Measurements from ENCODE around the gene PEAK3. TPM values are rescaled to one million over a fixed set of nuclear protein-coding genes. Genes with fewer than 3 reads are reported as not detected.

Gene PEAK3
- not detected in 2 replicates for total RNA-seq
- polyA plus RNA-seq, result not detected in 2 replicates
- 0.06 and 0.08 TPM in 2 replicates for polyA plus RNA-seq (2012)
- not detected in 2 replicates for polyA minus RNA-seq (ENCODE audit: low replicate concordance)

GRCh38 chr19:2282062-2282861 lies at the start of gene PEAK3:
Gene PEAK3 (minus strand): TSS chr19:2282175. CDS start chr19:2280931, 1,244 bp downstream.
- Histone ChIP-seq H3K36me3 (ENCODE audit: control insufficient read depth, insufficient read depth, low read length) (no peaks in the 10 kb centered on the region), H3K4me2 (ENCODE audit: extremely low read depth, insufficient read depth, low read length) (peak within 1 kb of the TSS; percentile 44), H4K20me1 (ENCODE audit: control insufficient read depth, extremely low read depth, insufficient read depth, low read length) (no peaks in the 10 kb centered on the region), H3K4me1 (ENCODE audit: control insufficient read depth, extremely low read depth, insufficient read depth, low read length) (no peaks in the 10 kb centered on the region), H3K27ac (ENCODE audit: insufficient read depth, low read length) (no peak within 1 kb of the TSS), H3K9ac (ENCODE audit: insufficient read depth, low read length) (no peak within 1 kb of the TSS), H3K79me2 (ENCODE audit: control insufficient read depth, insufficient read depth, low read length) (no peaks in the 10 kb centered on the region), H3K27me3 (ENCODE audit: control insufficient read depth, insufficient read depth, low read length) (no peaks in the 10 kb centered on the region), H3K9me3 (ENCODE audit: control insufficient read depth, insufficient read depth, low read depth, low read length) (no peaks in the 10 kb centered on the region), H3K4me3 (replicated peaks in 1 of 4; ENCODE audit: control extremely low read depth in 1 of 4, insufficient read depth in 1 of 4, low read depth in 3 of 4, low read length in 4 of 4) (peak within 1 kb of the TSS in 2 of 4 experiments; percentile 33 to 45), H2AFZ (ENCODE audit: low read length) (no peak within 1 kb of the TSS)
- DNase-seq (ENCODE audit: low read depth in 2 of 2), result peak; percentile 39 to 57
- TF ChIP-seq EZH2 (IDR thresholded peaks at IDR 0.05; ENCODE audit: low read length, missing control alignments) (no peak), CTCF (conservative IDR thresholded peaks at IDR 0.05 in 1 of 2, IDR thresholded peaks at IDR 0.05 in 1 of 2; ENCODE audit: low read depth in 1 of 2, low read length in 2 of 2) (no peak)

- Histone ChIP-seq H2AFZ (ENCODE audit: low read length) (no peak overlapping the region), H3K9me3 (ENCODE audit: control insufficient read depth, insufficient read depth, low read depth, low read length) (no peaks in the 10 kb centered on the region), H3K36me3 (ENCODE audit: control insufficient read depth, insufficient read depth, low read length) (peaks cover 3% of the 10 kb centered on the region), H3K27me3 (ENCODE audit: control insufficient read depth, insufficient read depth, low read length) (no peaks in the 10 kb centered on the region), H3K9ac (ENCODE audit: insufficient read depth, low read length) (no peak overlapping the region), H3K79me2 (ENCODE audit: control insufficient read depth, insufficient read depth, low read length) (peaks cover 59% of the 10 kb centered on the region), H3K4me2 (ENCODE audit: extremely low read depth, insufficient read depth, low read length) (no peak overlapping the region), H4K20me1 (ENCODE audit: control insufficient read depth, extremely low read depth, insufficient read depth, low read length) (no peaks in the 10 kb centered on the region), H3K4me1 (ENCODE audit: control insufficient read depth, extremely low read depth, insufficient read depth, low read length) (peaks cover 5% of the 10 kb centered on the region), H3K4me3 (replicated peaks in 1 of 4; ENCODE audit: control extremely low read depth in 1 of 4, insufficient read depth in 1 of 4, low read depth in 3 of 4, low read length in 4 of 4) (no peak overlapping the region), H3K27ac (ENCODE audit: insufficient read depth, low read length) (no peak overlapping the region)
- no peak for DNase-seq (ENCODE audit: low read depth in 2 of 2)
- TF ChIP-seq CTCF (conservative IDR thresholded peaks at IDR 0.05 in 1 of 2, IDR thresholded peaks at IDR 0.05 in 1 of 2; ENCODE audit: low read depth in 1 of 2, low read length in 2 of 2) (no peak), EZH2 (IDR thresholded peaks at IDR 0.05; ENCODE audit: low read length, missing control alignments) (no peak)
Observed at GRCh38 chr19:2330632-2331284, 48.8 kb upstream of the PEAK3 start.

GRCh38 chr19:2330255-2330631 lies 48.3 kb upstream of the PEAK3 start:
- H2AFZ ChIP-seq (ENCODE audit: low read length), result no peak overlapping the region
- H3K36me3 ChIP-seq (ENCODE audit: control insufficient read depth, insufficient read depth, low read length), result peaks cover 6% of the 10 kb centered on the region
- no peak overlapping the region for H3K9ac ChIP-seq (ENCODE audit: insufficient read depth, low read length)
- H3K4me3 ChIP-seq (replicated peaks in 1 of 4; ENCODE audit: control extremely low read depth in 1 of 4, insufficient read depth in 1 of 4, low read depth in 3 of 4, low read length in 4 of 4), result no peak overlapping the region
- H3K9me3 ChIP-seq (ENCODE audit: control insufficient read depth, insufficient read depth, low read depth, low read length), result no peaks in the 10 kb centered on the region
- H3K79me2 ChIP-seq (ENCODE audit: control insufficient read depth, insufficient read depth, low read length), result peaks cover 59% of the 10 kb centered on the region
- TF ChIP-seq CTCF (conservative IDR thresholded peaks at IDR 0.05 in 1 of 2, IDR thresholded peaks at IDR 0.05 in 1 of 2; ENCODE audit: low read depth in 1 of 2, low read length in 2 of 2) (no peak), EZH2 (IDR thresholded peaks at IDR 0.05; ENCODE audit: low read length, missing control alignments) (no peak)
- DNase-seq (ENCODE audit: low read depth in 2 of 2), result no peak
- H3K4me2 ChIP-seq (ENCODE audit: extremely low read depth, insufficient read depth, low read length), result no peak overlapping the region
- H3K4me1 ChIP-seq (ENCODE audit: control insufficient read depth, extremely low read depth, insufficient read depth, low read length), result peaks cover 5% of the 10 kb centered on the region
- H4K20me1 ChIP-seq (ENCODE audit: control insufficient read depth, extremely low read depth, insufficient read depth, low read length), result no peaks in the 10 kb centered on the region
- no peak overlapping the region for H3K27ac ChIP-seq (ENCODE audit: insufficient read depth, low read length)
- no peaks in the 10 kb centered on the region for H3K27me3 ChIP-seq (ENCODE audit: control insufficient read depth, insufficient read depth, low read length)
